Measurements from ENCODE around the gene CHD1. TPM values are rescaled to one million over a fixed set of nuclear protein-coding genes. Genes with fewer than 3 reads are reported as not detected.

Gene CHD1
- total RNA-seq, 1 donor from 2014 or later, result 39.0 TPM

GRCh38 chr5:98899456-98899855, 29.4 kb downstream of the CHD1 start:
- H3K4me3 Mint-ChIP-seq (ENCODE audit: unreplicated experiment), result no peak overlapping the region
- H4K20me1 ChIP-seq (ENCODE audit: insufficient read depth, low read length), result peaks cover 4% of the 10 kb centered on the region
- no peaks in the 10 kb centered on the region for H3K9me3 ChIP-seq (ENCODE audit: insufficient read depth, low read depth, low read length)
- no peak overlapping the region for H3K27ac ChIP-seq (ENCODE audit: low read depth, low read length)
- no peak overlapping the region for H3K9ac ChIP-seq (ENCODE audit: low read length)
- H3K4me1 ChIP-seq (ENCODE audit: insufficient read depth, low read length), result peaks cover 10% of the 10 kb centered on the region
- no peak for FAIRE-seq
- H2AFZ ChIP-seq (ENCODE audit: low read depth, low read length), result no peak overlapping the region
- H3K9me3 Mint-ChIP-seq (ENCODE audit: unreplicated experiment), result no peaks in the 10 kb centered on the region
- H3K4me3 ChIP-seq (ENCODE audit: insufficient read depth, low read depth, low read length), result no peak overlapping the region
- H3K36me3 Mint-ChIP-seq (ENCODE audit: low read depth, unreplicated experiment), result no peaks in the 10 kb centered on the region
- H3K79me2 ChIP-seq (ENCODE audit: insufficient read depth, low read length), result peaks cover 27% of the 10 kb centered on the region
- H3K27me3 ChIP-seq (ENCODE audit: insufficient read depth, low read length), result no peaks in the 10 kb centered on the region
- peaks cover 8% of the 10 kb centered on the region for H3K4me1 Mint-ChIP-seq (ENCODE audit: low read depth, unreplicated experiment)
- H3K36me3 ChIP-seq (ENCODE audit: insufficient read depth, low read length), result peaks cover 50% of the 10 kb centered on the region
- no peaks in the 10 kb centered on the region for H3K27me3 Mint-ChIP-seq (ENCODE audit: low read depth, unreplicated experiment)
- no peak overlapping the region for H3K27ac Mint-ChIP-seq (ENCODE audit: unreplicated experiment)
- H3K4me2 ChIP-seq (ENCODE audit: low read length), result no peak overlapping the region
- no peak for TF ChIP-seq CTCF (IDR thresholded peaks at IDR 0.05; ENCODE audit: insufficient read depth, low read depth, low read length)
- TF ChIP-seq EZH2 (IDR thresholded peaks at IDR 0.05; ENCODE audit: insufficient read depth, low read length), result no peak
- no peak for DNase-seq (ENCODE audit: low read depth)

- no peak for TF ChIP-seq EZH2 (IDR thresholded peaks at IDR 0.05; ENCODE audit: insufficient read depth, low read length)
- TF ChIP-seq CTCF (IDR thresholded peaks at IDR 0.05; ENCODE audit: insufficient read depth, low read depth, low read length), result no peak
- Mint-ChIP-seq H3K27me3 (ENCODE audit: low read depth, unreplicated experiment) (no peaks in the 10 kb centered on the region), H3K9me3 (ENCODE audit: unreplicated experiment) (no peaks in the 10 kb centered on the region), H3K27ac (ENCODE audit: unreplicated experiment) (no peak overlapping the region), H3K4me1 (ENCODE audit: low read depth, unreplicated experiment) (peaks cover 8% of the 10 kb centered on the region), H3K4me3 (ENCODE audit: unreplicated experiment) (no peak overlapping the region), H3K36me3 (ENCODE audit: low read depth, unreplicated experiment) (no peaks in the 10 kb centered on the region)
- Histone ChIP-seq H3K79me2 (ENCODE audit: insufficient read depth, low read length) (peaks cover 20% of the 10 kb centered on the region), H2AFZ (ENCODE audit: low read depth, low read length) (no peak overlapping the region), H3K4me2 (ENCODE audit: low read length) (no peak overlapping the region), H3K4me1 (ENCODE audit: insufficient read depth, low read length) (peaks cover 6% of the 10 kb centered on the region), H3K36me3 (ENCODE audit: insufficient read depth, low read length) (peaks cover 47% of the 10 kb centered on the region), H3K4me3 (ENCODE audit: insufficient read depth, low read depth, low read length) (no peak overlapping the region), H3K27ac (ENCODE audit: low read depth, low read length) (no peak overlapping the region), H3K9ac (ENCODE audit: low read length) (no peak overlapping the region), H3K9me3 (ENCODE audit: insufficient read depth, low read depth, low read length) (no peaks in the 10 kb centered on the region), H4K20me1 (ENCODE audit: insufficient read depth, low read length) (no peaks in the 10 kb centered on the region), H3K27me3 (ENCODE audit: insufficient read depth, low read length) (no peaks in the 10 kb centered on the region)
- no peak for DNase-seq (ENCODE audit: low read depth)
- no peak for FAIRE-seq
Observed at GRCh38 chr5:98898743-98899142, 30.1 kb downstream of the CHD1 start.

- TF ChIP-seq CTCF (IDR thresholded peaks at IDR 0.05; ENCODE audit: insufficient read depth, low read depth, low read length) (no peak), EZH2 (IDR thresholded peaks at IDR 0.05; ENCODE audit: insufficient read depth, low read length) (no peak)
- FAIRE-seq, result no peak
- Histone ChIP-seq H3K27ac (ENCODE audit: low read depth, low read length) (no peak overlapping the region), H3K79me2 (ENCODE audit: insufficient read depth, low read length) (peaks cover 2% of the 10 kb centered on the region), H3K4me1 (ENCODE audit: insufficient read depth, low read length) (no peaks in the 10 kb centered on the region), H3K4me2 (ENCODE audit: low read length) (no peak overlapping the region), H3K9ac (ENCODE audit: low read length) (no peak overlapping the region), H3K4me3 (ENCODE audit: insufficient read depth, low read depth, low read length) (no peak overlapping the region), H3K36me3 (ENCODE audit: insufficient read depth, low read length) (peaks cover 42% of the 10 kb centered on the region), H3K9me3 (ENCODE audit: insufficient read depth, low read depth, low read length) (no peaks in the 10 kb centered on the region), H4K20me1 (ENCODE audit: insufficient read depth, low read length) (peaks cover 2% of the 10 kb centered on the region), H2AFZ (ENCODE audit: low read depth, low read length) (no peak overlapping the region), H3K27me3 (ENCODE audit: insufficient read depth, low read length) (no peaks in the 10 kb centered on the region)
- Mint-ChIP-seq H3K27ac (ENCODE audit: unreplicated experiment) (no peak overlapping the region), H3K36me3 (ENCODE audit: low read depth, unreplicated experiment) (peaks cover 1% of the 10 kb centered on the region), H3K4me3 (ENCODE audit: unreplicated experiment) (no peak overlapping the region), H3K9me3 (ENCODE audit: unreplicated experiment) (no peaks in the 10 kb centered on the region), H3K27me3 (ENCODE audit: low read depth, unreplicated experiment) (no peaks in the 10 kb centered on the region), H3K4me1 (ENCODE audit: low read depth, unreplicated experiment) (no peaks in the 10 kb centered on the region)
- DNase-seq (ENCODE audit: low read depth), result no peak
Observed at GRCh38 chr5:98891591-98891990, 37.2 kb downstream of the CHD1 start.
